Fibroblast of upper back skin (primary cell): ENCODE results near the gene NCMAP.
A peak's percentile ranks its signal among the peaks of the same experiment; 100 is the strongest.
"Not testable (repeated sequence)": the region's sequence is repeated elsewhere in the genome, so short reads cannot be mapped to it uniquely, and the experiment has no call there.

ENCODE experiments used
- DNase-seq: peaks from one replicate; pipeline ENCODE4 v3.0.0-alpha.2; 2013

The NCMAP gene

GRCh38 chr1:24544239-24544638 lies 11.6 kb upstream of the NCMAP start:
- DNase-seq = no peak

GRCh38 chr1:24545662-24546061 lies 10.2 kb upstream of the NCMAP start:
- DNase-seq = no peak

- DNase-seq = no peak
Observed at GRCh38 chr1:24547195-24547594, 8.7 kb upstream of the NCMAP start.

- DNase-seq = no peak
Observed at GRCh38 chr1:24548070-24548469, 7.8 kb upstream of the NCMAP start.

- DNase-seq = not testable (repeated sequence)
Observed at GRCh38 chr1:24549210-24549609, 6.7 kb upstream of the NCMAP start.

GRCh38 chr1:24551290-24551959 lies 4.5 kb upstream of the NCMAP start:
- DNase-seq = no peak

- no peak for DNase-seq
Observed at GRCh38 chr1:24551960-24552571, 3.8 kb upstream of the NCMAP start.

- DNase-seq = no peak
Observed at GRCh38 chr1:24553931-24554330, 2.0 kb upstream of the NCMAP start.

- no peak for DNase-seq
Observed at GRCh38 chr1:24554714-24555113, 1.2 kb upstream of the NCMAP start.

GRCh38 chr1:24556414-24556795 lies 518 bp downstream of the NCMAP start:
- no peak for DNase-seq

GRCh38 chr1:24557220-24557619 lies 1.3 kb downstream of the NCMAP start:
- DNase-seq = no peak

GRCh38 chr1:24557711-24558131 lies 1.8 kb downstream of the NCMAP start:
- no peak for DNase-seq

GRCh38 chr1:24558455-24558854 lies 2.6 kb downstream of the NCMAP start:
- DNase-seq = no peak

GRCh38 chr1:24558902-24559791 lies 3.3 kb downstream of the NCMAP start:
- DNase-seq = peak; percentile 35

GRCh38 chr1:24560361-24560760 lies 4.5 kb downstream of the NCMAP start:
- no peak for DNase-seq

GRCh38 chr1:24562625-24563024 lies 6.7 kb downstream of the NCMAP start:
- DNase-seq = no peak

GRCh38 chr1:24564695-24565094 lies 8.8 kb downstream of the NCMAP start:
- DNase-seq = no peak

GRCh38 chr1:24566236-24566867 lies 10.5 kb downstream of the NCMAP start:
- peak; percentile 49 for DNase-seq

- no peak for DNase-seq
Observed at GRCh38 chr1:24567792-24568388, 12.0 kb downstream of the NCMAP start.

GRCh38 chr1:24568475-24568874 lies 12.6 kb downstream of the NCMAP start:
- DNase-seq = no peak

GRCh38 chr1:24570265-24571125 lies 14.6 kb downstream of the NCMAP start:
- DNase-seq = no peak

GRCh38 chr1:24572301-24572700 lies 16.4 kb downstream of the NCMAP start:
- DNase-seq = no peak
